ENCODE data around the gene MRPS9. TPM values are rescaled to one million over a fixed set of nuclear protein-coding genes. Genes with fewer than 3 reads are reported as not detected.

The MRPS9 gene
- total and polyA plus RNA-seq, 3 donors from 2014 or later = 28.6 to 59.6 (median 30.5) TPM

DNA sequence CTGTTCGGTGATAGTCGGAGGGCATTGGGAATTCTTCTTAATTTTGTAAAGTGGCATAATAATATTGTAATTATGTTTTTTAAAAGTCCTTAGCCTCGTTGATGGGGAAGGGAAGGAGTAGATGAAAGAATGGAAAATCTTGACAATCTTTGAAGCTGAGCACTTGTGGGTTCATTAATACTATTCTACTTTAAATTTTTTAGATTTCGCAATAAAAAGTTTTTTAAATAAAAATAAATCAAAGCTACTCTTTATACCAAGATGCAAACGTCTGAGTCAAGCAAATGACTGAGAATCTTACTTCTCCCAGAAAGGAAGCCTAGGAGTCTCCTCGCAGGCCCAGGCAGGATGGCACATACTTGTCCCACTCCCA lies 105.2 kb downstream of the MRPS9 start:
- H3K9me3 ChIP-seq = no peaks in the 10 kb centered on the region
- H3K36me3 ChIP-seq (ENCODE audit: low read depth, missing control alignments) = no peaks in the 10 kb centered on the region
- peak overlapping the region in 1 of 2 donors; percentile 38 for H3K4me3 ChIP-seq
- no peak overlapping the region for H3K27ac ChIP-seq
- H3K27me3 ChIP-seq = no peaks in the 10 kb centered on the region
- TF ChIP-seq CTCF (IDR thresholded peaks at IDR 0.05) (no peak), POLR2A (IDR thresholded peaks at IDR 0.05) (no peak)
- H3K4me1 ChIP-seq = no peaks in the 10 kb centered on the region
- WGBS, 2 donors = 35 to 46% methylated on average over 6 of the region's 6 CpGs
- DNase-seq = no peak
- intact Hi-C loops (cut with DNase I; ENCODE audit: low total_unique reads) = no loop called here

- 1 to 4% methylated on average over 25 to 40 of the region's 53 CpGs for WGBS, 2 donors
- no peak for TF ChIP-seq POLR2A (IDR thresholded peaks at IDR 0.05)
- intact Hi-C loops (cut with DNase I; ENCODE audit: low total_unique reads) = no loop called here
- Histone ChIP-seq H3K27ac (no peak overlapping the region), H3K27me3 (no peaks in the 10 kb centered on the region), H3K36me3 (ENCODE audit: low read depth, missing control alignments) (no peaks in the 10 kb centered on the region), H3K4me3 (peak overlapping the region; percentile 24 to 38), H3K9me3 (no peaks in the 10 kb centered on the region), H3K4me1 (no peaks in the 10 kb centered on the region)
- no peak for DNase-seq
These were observed 105.7 kb downstream of the MRPS9 start for GRCh38 chr2:105143467-105144151.

DNA sequence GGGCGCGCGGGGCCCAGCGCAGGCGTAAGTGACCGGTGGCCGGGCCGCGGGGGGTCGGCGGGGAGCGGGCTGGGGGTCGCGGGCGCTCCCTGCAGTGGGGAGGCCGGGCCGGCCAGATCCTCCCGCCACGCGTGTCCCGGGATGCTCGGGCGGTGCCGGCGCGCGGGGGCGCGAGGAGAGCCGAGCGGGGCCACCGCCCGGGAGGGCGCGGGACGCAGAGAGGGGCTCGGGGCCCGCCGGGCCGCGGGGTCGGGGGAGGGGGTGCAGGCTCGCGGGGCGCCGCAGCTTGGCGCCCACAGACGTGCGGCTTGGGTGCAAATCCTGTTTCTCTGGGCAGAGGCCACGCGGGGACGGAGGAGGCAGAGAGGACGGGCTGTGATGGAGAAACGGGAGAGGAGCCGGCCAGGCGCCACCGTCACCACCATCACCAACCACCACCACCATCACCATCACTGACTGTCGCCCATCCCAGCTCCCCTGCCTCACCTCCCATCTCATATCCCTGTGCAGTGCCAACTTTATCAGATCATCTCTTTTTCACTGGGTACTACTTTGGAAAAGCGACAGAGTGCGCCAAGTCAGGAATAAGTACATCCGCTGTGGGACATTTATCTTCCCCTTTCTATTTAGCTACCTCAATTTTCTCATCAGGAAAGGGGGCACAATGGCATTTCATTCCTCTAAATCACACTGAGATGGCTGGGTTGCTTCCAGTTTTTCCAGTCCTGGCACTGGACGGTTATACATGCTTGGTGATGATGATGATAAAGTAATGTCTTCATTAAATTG lies 106.5 kb downstream of the MRPS9 start:
- Histone ChIP-seq H3K9me3 (no peaks in the 10 kb centered on the region), H3K4me1 (no peaks in the 10 kb centered on the region), H3K36me3 (ENCODE audit: low read depth, missing control alignments) (no peaks in the 10 kb centered on the region), H3K27ac (no peak overlapping the region), H3K27me3 (no peaks in the 10 kb centered on the region), H3K4me3 (peak overlapping the region in 1 of 2 donors; percentile 24)
- no peak for DNase-seq
- intact Hi-C loops (cut with DNase I; ENCODE audit: low total_unique reads) = no loop called here
- 5 to 9% methylated on average over 20 to 51 of the region's 62 CpGs for WGBS, 2 donors
- TF ChIP-seq POLR2A (IDR thresholded peaks at IDR 0.05) (no peak), CTCF (IDR thresholded peaks at IDR 0.05) (no peak)

GRCh38 chr2:105144941-105145300 lies 107.1 kb downstream of the MRPS9 start:
- Histone ChIP-seq H3K4me3 (no peak overlapping the region), H3K9me3 (no peaks in the 10 kb centered on the region), H3K36me3 (ENCODE audit: low read depth, missing control alignments) (no peaks in the 10 kb centered on the region), H3K27me3 (no peaks in the 10 kb centered on the region), H3K27ac (no peak overlapping the region), H3K4me1 (no peaks in the 10 kb centered on the region)
- intact Hi-C loops (cut with DNase I; ENCODE audit: low total_unique reads) = no loop called here
- 43 to 65% methylated on average over 2 of the region's 2 CpGs for WGBS, 2 donors
- no peak for DNase-seq
- no peak for TF ChIP-seq POLR2A (IDR thresholded peaks at IDR 0.05)
- no peak for TF ChIP-seq CTCF (IDR thresholded peaks at IDR 0.05)

GRCh38 chr2:105149272-105149671 lies 111.4 kb downstream of the MRPS9 start:
- no peak for TF ChIP-seq CTCF (IDR thresholded peaks at IDR 0.05)
- TF ChIP-seq POLR2A (IDR thresholded peaks at IDR 0.05) = no peak
- Histone ChIP-seq H3K27me3 (no peaks in the 10 kb centered on the region), H3K4me3 (no peak overlapping the region), H3K36me3 (ENCODE audit: low read depth, missing control alignments) (no peaks in the 10 kb centered on the region), H3K9me3 (no peaks in the 10 kb centered on the region), H3K27ac (no peak overlapping the region), H3K4me1 (no peaks in the 10 kb centered on the region)
- intact Hi-C loops (cut with DNase I; ENCODE audit: low total_unique reads) = no loop called here
- DNase-seq = no peak
- 64 to 88% methylated on average over 1 of the region's 1 CpG for WGBS, 2 donors

Other genes with a start within 250 kb of the MRPS9 start
- gene POU3F3, start 184.0 kb upstream of the MRPS9 start, total RNA-seq = 1 to 10 TPM in 1 of 2 donors, under 1 TPM in 1; 0.71 to 1.7 TPM
- 0.96 TPM for gene POU3F3, start 184.0 kb upstream of the MRPS9 start, polyA plus RNA-seq (ENCODE audit: insufficient read depth, low read depth, low replicate concordance)
- under 1 TPM in 1 of 2 donors, not detected in 1; 0.68 TPM for gene GPR45, start 203.7 kb downstream of the MRPS9 start, total RNA-seq
- gene GPR45, start 203.7 kb downstream of the MRPS9 start, polyA plus RNA-seq (ENCODE audit: insufficient read depth, low read depth, low replicate concordance) = 0.74 TPM

Data from testis (tissue), 3 donors.